HG03025 (cell line): ENCODE data around the gene NRAS.

Source experiments
- ATAC-seq: cut with Tn5 transposase; IDR thresholded peaks from one replicate; pipeline ENCODE4 v1.9.1; 2021; ENCODE audit warnings: mild to moderate bottlenecking, moderate library complexity; ENCODE audit not compliant: unreplicated experiment, low FRiP score

Gene NRAS

GRCh38 chr1:114690148-114690547 is 26.4 kb downstream of the NRAS start:
- no peak for ATAC-seq

DNA sequence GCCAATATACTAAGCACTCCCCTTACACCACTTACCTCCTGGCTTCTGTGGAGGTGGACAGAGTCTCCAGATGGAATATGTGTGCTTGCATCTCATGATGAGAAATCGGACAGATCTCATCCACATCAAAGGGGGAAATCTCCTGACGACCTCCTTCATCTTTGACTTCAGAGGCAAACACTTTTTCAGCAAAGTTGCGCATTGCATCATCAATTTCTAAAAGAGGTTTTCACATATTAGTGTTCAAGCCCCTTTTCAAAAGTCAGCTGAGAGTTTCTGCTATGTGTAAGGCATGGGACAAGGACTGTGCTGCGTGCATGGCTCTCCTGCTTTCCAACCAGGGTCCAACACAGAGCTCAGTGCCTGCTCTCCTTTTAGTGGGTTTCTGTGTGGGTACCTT is 28.0 kb downstream of the NRAS start:
- ATAC-seq: no peak

- no peak for ATAC-seq
Observed at GRCh38 chr1:114685851-114686250, 30.7 kb downstream of the NRAS start.

DNA sequence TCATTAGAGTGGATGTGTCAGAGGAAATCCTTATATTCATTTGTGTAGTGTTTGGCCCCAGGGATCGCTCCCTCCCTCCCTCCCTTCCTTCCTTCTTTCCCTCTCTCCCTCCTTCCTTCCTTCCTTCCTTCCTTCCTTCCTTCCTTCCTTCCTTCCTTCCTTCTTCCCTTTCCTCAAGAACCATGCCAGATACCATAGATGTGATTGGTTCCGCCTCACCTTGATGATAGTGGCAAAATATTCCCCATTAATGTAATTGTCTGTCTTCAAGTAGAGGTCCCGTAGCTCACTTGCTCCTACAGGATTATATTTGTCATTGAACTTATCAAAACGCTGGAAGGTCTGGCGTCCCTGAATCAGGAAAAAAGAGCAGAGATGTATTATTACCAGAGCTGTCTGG is 38.9 kb downstream of the NRAS start:
- ATAC-seq: no peak

GRCh38 chr1:114676115-114676514 is 40.5 kb downstream of the NRAS start:
- ATAC-seq: no peak

DNA sequence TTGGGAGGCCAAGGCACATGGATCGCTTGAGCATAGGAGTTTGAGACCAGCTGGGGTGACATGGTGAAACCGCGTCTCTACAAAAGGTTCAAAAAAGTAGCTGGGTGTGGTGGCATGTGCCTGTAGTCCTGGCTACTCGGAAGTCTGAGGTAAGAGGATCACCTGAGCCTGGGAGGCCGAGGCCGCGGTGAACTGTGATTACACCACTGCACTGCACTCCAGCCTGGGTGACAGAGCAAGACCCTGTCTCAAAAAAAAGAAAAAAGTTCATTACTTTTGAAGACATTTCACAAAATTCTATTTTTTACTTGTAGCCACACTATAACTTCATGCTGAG is 44.7 kb downstream of the NRAS start:
- no peak for ATAC-seq

GRCh38 chr1:114671011-114671938 is 45.3 kb downstream of the NRAS start:
- ATAC-seq: no peak

DNA sequence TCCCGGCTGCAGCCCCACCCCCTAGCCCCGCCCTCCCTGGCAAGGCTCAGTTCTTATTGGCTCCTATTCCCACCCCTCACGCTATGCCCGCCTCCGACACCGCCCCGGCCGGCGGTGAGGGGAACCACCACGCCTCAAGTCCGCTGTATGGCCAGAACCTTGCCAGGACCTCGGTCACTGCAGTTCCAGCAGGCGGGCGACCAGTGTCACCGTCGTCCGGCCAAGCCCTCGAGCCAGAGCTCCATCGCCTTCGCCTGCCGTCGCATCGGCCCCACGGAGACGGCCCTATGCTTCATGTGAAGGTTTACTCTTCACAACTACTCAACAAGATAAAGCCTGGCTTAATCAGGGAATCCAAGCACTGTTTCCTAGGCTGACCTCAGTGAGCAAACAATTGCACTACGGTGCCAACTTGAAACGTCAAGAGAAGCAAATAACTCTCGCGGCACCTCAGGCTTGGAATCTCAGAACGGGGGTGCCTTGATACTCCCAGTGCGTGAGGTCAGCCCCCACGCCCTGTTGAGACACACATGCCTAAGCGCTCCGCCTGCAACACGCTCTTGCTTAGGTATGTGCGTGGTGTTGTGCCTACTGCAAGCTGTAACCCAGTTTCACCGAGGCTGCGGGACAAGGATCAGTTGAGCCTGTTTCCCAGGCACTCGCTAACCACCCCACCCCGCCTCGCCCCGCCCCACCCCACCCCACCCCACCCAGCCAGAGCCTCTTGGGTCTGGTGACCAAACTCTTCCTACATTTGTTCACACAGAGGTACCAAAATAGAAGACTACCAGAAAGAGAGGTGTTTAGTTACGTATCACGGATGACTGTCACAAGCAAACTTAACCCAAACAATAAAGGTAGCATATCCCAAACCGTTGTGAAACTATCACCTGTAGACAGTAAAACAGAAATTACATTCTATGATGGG is 46.2 kb downstream of the NRAS start:
- ATAC-seq: peak; percentile 99

- ATAC-seq: peak; percentile 73
Observed at GRCh38 chr1:114669562-114670082, 46.9 kb downstream of the NRAS start, which contains the start of gene DENND2C. Gene DENND2C (minus strand): TSS chr1:114670049. CDS start chr1:114625984, 44,065 bp downstream.

DNA sequence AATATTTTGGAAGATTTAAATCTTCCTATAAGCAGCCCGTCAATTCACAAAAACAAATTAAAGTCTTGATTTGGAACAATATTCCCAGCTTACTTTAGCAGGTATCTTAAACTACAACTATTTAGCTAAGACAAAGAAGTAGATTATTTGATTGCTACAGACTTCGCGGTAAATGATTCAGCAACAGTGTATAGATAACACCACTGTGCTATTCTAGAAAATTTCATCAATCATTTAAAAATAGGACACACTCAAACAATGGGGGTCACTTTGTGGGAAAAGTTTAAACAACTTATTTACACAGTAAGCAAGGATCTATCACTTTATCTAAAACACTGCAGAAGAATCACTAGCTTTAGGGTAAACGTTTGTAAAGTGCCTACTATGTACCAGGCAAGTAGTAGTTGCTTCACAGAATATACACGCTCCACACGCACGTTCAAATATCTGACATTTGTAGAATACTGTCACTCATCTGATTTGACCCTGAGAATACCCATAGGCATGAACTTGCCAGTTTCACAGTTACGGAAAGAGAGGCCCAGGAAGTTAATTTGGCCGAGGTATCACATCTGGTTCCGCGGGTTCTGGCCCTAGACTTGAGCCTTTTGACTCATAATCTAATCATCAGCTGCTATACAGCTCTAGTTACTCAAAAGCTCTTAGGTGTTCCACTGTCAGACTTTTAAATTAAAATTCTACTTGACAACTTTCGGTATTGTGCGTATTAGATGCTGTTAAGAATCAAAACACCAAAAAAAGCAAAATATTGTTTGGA is 47.6 kb downstream of the NRAS start:
- ATAC-seq: no peak

GRCh38 chr1:114668373-114668772 is 48.2 kb downstream of the NRAS start:
- ATAC-seq: no peak

- no peak for ATAC-seq
Observed at GRCh38 chr1:114666954-114667353, 49.6 kb downstream of the NRAS start.

DNA sequence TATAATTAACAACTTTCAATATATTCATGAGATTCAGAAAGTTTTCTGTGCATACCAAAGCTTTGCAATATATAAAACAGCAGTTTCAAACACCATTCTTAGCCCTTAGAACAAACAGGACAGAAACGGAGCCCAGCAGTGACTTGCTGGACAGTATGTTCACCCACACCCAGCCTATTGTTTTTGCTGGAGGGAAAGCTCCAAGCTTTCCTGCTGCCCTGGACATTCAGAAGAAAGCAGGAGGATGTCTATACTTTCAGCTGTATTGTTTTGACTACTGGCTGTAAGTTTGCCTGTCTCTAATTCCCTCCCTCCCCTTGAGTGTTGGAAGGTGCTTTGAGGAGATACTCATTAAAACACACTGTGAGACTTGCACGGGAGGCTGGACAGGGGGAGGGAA is 56.3 kb downstream of the NRAS start:
- no peak for ATAC-seq
